ENCODE measurements around the gene PLOD3. TPM values are rescaled to one million over a fixed set of nuclear protein-coding genes. Genes with fewer than 3 reads are reported as not detected.

Gene PLOD3, protein sequence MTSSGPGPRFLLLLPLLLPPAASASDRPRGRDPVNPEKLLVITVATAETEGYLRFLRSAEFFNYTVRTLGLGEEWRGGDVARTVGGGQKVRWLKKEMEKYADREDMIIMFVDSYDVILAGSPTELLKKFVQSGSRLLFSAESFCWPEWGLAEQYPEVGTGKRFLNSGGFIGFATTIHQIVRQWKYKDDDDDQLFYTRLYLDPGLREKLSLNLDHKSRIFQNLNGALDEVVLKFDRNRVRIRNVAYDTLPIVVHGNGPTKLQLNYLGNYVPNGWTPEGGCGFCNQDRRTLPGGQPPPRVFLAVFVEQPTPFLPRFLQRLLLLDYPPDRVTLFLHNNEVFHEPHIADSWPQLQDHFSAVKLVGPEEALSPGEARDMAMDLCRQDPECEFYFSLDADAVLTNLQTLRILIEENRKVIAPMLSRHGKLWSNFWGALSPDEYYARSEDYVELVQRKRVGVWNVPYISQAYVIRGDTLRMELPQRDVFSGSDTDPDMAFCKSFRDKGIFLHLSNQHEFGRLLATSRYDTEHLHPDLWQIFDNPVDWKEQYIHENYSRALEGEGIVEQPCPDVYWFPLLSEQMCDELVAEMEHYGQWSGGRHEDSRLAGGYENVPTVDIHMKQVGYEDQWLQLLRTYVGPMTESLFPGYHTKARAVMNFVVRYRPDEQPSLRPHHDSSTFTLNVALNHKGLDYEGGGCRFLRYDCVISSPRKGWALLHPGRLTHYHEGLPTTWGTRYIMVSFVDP
- total RNA-seq (ENCODE audit: low replicate concordance), result 58.6 and 97.9 TPM in 2 replicates

GRCh38 chr7:101217388-101218235 lies at the start of gene PLOD3, which contains the start of gene ZNHIT1:
TSS of gene PLOD3 (minus strand) at chr7:101217581. CDS start at chr7:101217274, 307 bp downstream.
TSS of gene ZNHIT1 (plus strand) at chr7:101218165. CDS start at chr7:101218196, 31 bp downstream.

DNA sequence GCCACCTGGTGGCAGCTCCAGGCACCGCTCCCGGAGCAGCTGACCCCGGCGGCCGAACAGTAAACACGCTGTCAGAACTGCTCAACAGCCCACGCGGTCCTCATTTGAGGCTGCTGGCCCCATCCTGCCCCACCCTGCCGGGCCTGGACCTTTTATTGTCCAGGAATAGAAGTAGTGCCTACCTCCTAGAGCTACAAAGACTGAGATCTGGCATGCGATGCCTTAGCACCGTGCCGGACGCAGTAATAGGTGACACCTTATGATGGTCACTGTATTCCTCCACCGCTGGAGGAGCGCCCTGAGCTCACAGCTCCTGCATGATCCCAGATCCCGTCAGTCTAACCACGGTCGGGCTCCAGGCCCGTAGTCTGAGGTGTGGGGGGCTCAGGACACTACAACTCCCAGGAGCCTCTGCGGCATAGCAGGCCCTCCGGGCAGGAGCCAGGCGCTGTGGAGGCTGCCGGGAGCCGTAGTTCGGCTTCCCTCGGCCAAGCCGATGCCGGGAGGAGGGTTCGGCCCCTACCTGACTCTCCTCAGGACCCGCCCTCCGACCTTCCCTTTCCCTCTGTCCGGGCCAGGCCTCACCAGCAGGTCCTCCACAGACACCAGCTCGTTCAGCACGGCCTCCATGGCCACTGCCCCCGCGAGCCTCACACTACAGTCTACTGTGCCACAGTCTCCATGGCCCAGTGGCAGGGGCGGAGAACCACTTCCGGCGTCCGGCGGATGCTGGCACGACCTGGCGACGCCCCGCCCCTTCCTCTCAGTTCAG lies 27.2 kb upstream of the PLOD3 start, which contains the start of gene FIS1:
Gene FIS1 (minus strand): TSS at position 707 of the 772 bp plus-strand sequence. CDS start 77 bp downstream, at position 630.

GRCh38 chr7:101237206-101238067 lies 20.1 kb upstream of the PLOD3 start, which contains the start of gene CLDN15:
TSS of gene CLDN15 (minus strand) at chr7:101237802. CDS start at chr7:101237581, 221 bp downstream.

DNA sequence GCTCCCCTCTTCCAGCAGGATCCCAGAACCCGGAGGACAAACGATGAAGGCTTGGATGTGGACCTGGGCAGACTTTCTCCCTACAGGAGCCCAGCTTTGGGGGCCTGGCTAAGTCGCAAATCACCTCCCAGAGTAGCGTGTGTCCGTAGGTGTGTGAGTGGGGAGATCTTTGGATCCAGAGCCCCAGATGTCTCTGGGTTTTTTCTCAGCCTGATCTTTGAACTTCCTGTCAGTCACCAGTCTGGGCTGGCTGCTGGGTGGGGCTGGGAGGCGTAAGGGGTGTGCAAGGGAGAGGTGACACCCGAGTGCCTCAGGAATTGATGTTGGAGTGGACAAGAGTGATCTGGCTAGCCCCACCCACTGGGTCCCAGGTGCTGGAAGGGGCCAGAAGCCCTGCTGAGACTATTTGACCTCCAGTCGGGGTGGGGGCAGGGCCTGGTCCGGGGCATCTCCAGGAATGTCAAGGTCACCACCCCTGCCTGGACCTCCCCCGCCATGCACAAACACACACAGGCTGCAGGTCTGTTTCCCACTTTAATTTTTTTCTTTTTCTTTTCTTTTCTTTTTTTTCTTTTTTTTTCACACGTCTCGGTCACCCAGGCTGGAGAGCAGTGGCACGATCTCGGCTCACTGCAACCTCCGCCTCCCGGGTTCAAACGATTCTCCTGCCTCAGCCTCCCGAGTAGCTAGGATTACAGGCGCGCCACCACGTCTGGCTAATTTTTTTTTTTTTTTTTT lies 16.4 kb downstream of the PLOD3 start, which contains the start of gene MOGAT3:
Gene MOGAT3 (minus strand): TSS at position 175 of the 738 bp plus-strand sequence. CDS start 182 bp downstream, outside the sequence.

GRCh38 chr7:101180130-101180755 lies 37.1 kb downstream of the PLOD3 start, which contains the start of gene NAT16:
TSS of gene NAT16 (minus strand) at chr7:101180293. CDS start at chr7:101174807, 5,486 bp downstream.

DNA sequence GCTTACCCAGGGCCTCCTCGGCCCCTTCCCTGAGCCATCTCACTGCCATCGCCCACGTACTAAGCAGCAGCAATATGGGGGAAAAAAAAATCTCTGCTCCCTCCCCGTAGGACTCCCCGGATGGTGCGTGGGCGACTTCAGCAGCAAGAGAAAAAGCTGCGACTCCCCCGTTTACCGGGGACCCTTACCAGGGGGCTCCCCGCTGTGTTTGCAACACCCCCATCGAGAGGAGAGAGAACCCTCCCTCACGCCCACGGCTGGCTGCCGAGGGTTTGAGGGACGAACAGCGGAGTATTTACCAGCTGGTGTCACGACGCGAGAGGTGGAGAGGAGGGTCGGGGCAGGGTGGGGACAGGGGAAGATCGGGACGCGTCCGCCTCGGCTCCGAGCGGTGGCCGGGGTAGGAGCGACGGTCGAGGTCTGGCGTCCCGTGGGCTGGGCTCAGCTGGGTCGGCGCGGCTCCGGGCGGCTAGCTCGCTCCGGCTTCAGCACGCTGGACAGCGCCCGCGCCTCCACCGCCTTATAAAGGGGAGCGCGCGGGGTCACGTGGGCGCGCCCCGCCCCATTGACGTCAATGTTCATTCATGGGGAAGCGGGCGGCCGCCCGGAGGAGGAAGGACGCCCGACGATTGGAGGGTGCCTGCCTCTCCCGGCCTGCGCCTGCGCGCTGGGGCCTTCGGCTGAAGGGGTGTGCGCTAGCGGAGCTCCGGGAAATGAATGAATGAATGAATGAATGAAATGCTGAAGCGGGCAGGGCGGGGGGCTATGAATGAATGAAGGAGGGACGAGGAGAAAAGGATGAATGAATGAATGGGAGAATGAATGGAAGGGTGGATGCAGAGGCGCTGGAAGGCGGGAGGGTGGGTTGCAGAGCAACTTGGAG lies 52.1 kb downstream of the PLOD3 start, which contains the start of gene VGF:
Gene VGF (minus strand): TSS at position 495 of the 883 bp plus-strand sequence. CDS start 726 bp downstream, outside the sequence.

Other genes starting within 250 kb of the PLOD3 start
- gene MUC12, start 248.0 kb downstream of the PLOD3 start, total RNA-seq (ENCODE audit: low replicate concordance), result not detected in 2 replicates
- not detected in 2 replicates for gene MUC17, start 197.5 kb downstream of the PLOD3 start, total RNA-seq (ENCODE audit: low replicate concordance)
- gene TRIM56, start 132.1 kb downstream of the PLOD3 start, total RNA-seq (ENCODE audit: low replicate concordance), result 17.8 and 64.6 TPM in 2 replicates
- 68.8 and 1,526 TPM in 2 replicates for gene SERPINE1, start 90.5 kb downstream of the PLOD3 start, total RNA-seq (ENCODE audit: low replicate concordance)
- 161 and 180 TPM in 2 replicates for gene AP1S1, start 63.1 kb downstream of the PLOD3 start, total RNA-seq (ENCODE audit: low replicate concordance)
- gene VGF, start 52.0 kb downstream of the PLOD3 start, total RNA-seq (ENCODE audit: low replicate concordance), result not detected in 2 replicates
- gene NAT16, start 37.3 kb downstream of the PLOD3 start, total RNA-seq (ENCODE audit: low replicate concordance), result not detected in 2 replicates
- not detected in 2 replicates for gene MOGAT3, start 16.5 kb downstream of the PLOD3 start, total RNA-seq (ENCODE audit: low replicate concordance)
- gene ZNHIT1, start 584 bp upstream of the PLOD3 start, total RNA-seq (ENCODE audit: low replicate concordance), result 31.2 and 115 TPM in 2 replicates
- gene CLDN15, start 20.2 kb upstream of the PLOD3 start, total RNA-seq (ENCODE audit: low replicate concordance), result 1.6 and 3.0 TPM in 2 replicates
- gene FIS1, start 27.5 kb upstream of the PLOD3 start, total RNA-seq (ENCODE audit: low replicate concordance), result 326 and 344 TPM in 2 replicates
- gene IFT22, start 104.2 kb upstream of the PLOD3 start, total RNA-seq (ENCODE audit: low replicate concordance), result 23.7 and 27.0 TPM in 2 replicates
- gene COL26A1, start 145.3 kb upstream of the PLOD3 start, total RNA-seq (ENCODE audit: low replicate concordance), result 0.08 TPM in 1 of 2 replicates, not detected in the other